ENCODE data around the gene C8B. TPM values are rescaled to one million over a fixed set of nuclear protein-coding genes. Genes with fewer than 3 reads are reported as not detected.

C8B gene
- total RNA-seq (2014; rRNA removed; shearing (Covaris generic)) = not detected in 2 replicates

- no peak for DNase-seq (ENCODE audit: low spot score)
Measured at GRCh38 chr1:56965916-56966697, at the start of gene C8B. Gene C8B, minus strand, starts transcription at chr1:56966015. Its CDS starts 67 bp downstream, at chr1:56965948.

- DNase-seq (ENCODE audit: low spot score) = no peak
Measured at GRCh38 chr1:57015071-57015470, 49.3 kb upstream of the C8B start.

GRCh38 chr1:57013522-57013921 lies 47.7 kb upstream of the C8B start:
- DNase-seq (ENCODE audit: low spot score) = no peak

- no peak for DNase-seq (ENCODE audit: low spot score)
Measured at GRCh38 chr1:57012315-57012714, 46.5 kb upstream of the C8B start.

GRCh38 chr1:57010511-57010910 lies 44.7 kb upstream of the C8B start:
- DNase-seq (ENCODE audit: low spot score) = no peak

- no peak for DNase-seq (ENCODE audit: low spot score)
Measured at GRCh38 chr1:57007948-57008347, 42.1 kb upstream of the C8B start.

GRCh38 chr1:57007472-57007871 lies 41.7 kb upstream of the C8B start:
- DNase-seq (ENCODE audit: low spot score) = no peak

- DNase-seq (ENCODE audit: low spot score) = no peak
Measured at GRCh38 chr1:57003398-57004139, 37.8 kb upstream of the C8B start.

GRCh38 chr1:56995414-56996100 lies 29.7 kb upstream of the C8B start:
- no peak for DNase-seq (ENCODE audit: low spot score)

- no peak for DNase-seq (ENCODE audit: low spot score)
Measured at GRCh38 chr1:56993475-56993874, 27.7 kb upstream of the C8B start.

GRCh38 chr1:56992318-56993125 lies 26.7 kb upstream of the C8B start:
- no peak for DNase-seq (ENCODE audit: low spot score)

GRCh38 chr1:56991576-56991975 lies 25.8 kb upstream of the C8B start:
- no peak for DNase-seq (ENCODE audit: low spot score)

GRCh38 chr1:56986397-56986796 lies 20.6 kb upstream of the C8B start:
- no peak for DNase-seq (ENCODE audit: low spot score)

GRCh38 chr1:56985857-56986256 lies 20.0 kb upstream of the C8B start:
- DNase-seq (ENCODE audit: low spot score) = no peak

GRCh38 chr1:56983484-56983883 lies 17.7 kb upstream of the C8B start:
- no peak for DNase-seq (ENCODE audit: low spot score)

- DNase-seq (ENCODE audit: low spot score) = no peak
Measured at GRCh38 chr1:56979986-56980755, 14.4 kb upstream of the C8B start.

- no peak for DNase-seq (ENCODE audit: low spot score)
Measured at GRCh38 chr1:56978819-56979218, 13.0 kb upstream of the C8B start.

- no peak for DNase-seq (ENCODE audit: low spot score)
Measured at GRCh38 chr1:56977910-56978309, 12.1 kb upstream of the C8B start.

GRCh38 chr1:56975446-56975845 lies 9.6 kb upstream of the C8B start:
- DNase-seq (ENCODE audit: low spot score) = no peak

- no peak for DNase-seq (ENCODE audit: low spot score)
Measured at GRCh38 chr1:56973923-56974742, 8.3 kb upstream of the C8B start.
